HG02678 (cell line): Measurements from ENCODE around the gene BUD13.
"Not testable (repeated sequence)": the region's sequence is repeated elsewhere in the genome, so short reads cannot be mapped to it uniquely, and the experiment has no call there.

Experiments
- ATAC-seq: cut with Tn5 transposase; IDR thresholded peaks from one replicate; pipeline ENCODE4 v1.9.1; 2021; ENCODE audit warnings: mild to moderate bottlenecking, moderate library complexity; ENCODE audit not compliant: unreplicated experiment

Gene BUD13

DNA sequence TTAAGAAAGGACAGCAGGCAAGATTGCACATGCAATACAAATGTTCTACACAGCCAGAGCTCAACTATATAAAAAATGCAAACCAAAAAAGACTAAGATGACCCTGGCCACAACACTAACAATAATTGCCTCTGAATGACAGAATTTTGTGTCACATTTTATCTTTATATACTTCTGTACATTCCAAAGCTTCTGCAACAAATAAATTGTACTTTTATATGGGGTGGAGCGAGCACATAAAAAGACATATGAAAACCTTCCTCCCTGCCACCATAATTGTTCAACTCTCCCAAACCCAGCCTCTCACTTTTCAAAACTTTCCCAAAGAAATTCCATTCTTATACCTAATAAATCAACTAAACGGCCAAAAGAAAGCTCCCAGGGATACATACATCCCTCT lies 10.7 kb downstream of the BUD13 start:
- no peak for ATAC-seq

GRCh38 chr11:116756044-116756443 lies 16.7 kb downstream of the BUD13 start:
- not testable (repeated sequence) for ATAC-seq

- no peak for ATAC-seq
These were observed 22.6 kb downstream of the BUD13 start for GRCh38 chr11:116750070-116750718.

- no peak for ATAC-seq
These were observed 30.7 kb downstream of the BUD13 start for GRCh38 chr11:116742104-116742503.

DNA sequence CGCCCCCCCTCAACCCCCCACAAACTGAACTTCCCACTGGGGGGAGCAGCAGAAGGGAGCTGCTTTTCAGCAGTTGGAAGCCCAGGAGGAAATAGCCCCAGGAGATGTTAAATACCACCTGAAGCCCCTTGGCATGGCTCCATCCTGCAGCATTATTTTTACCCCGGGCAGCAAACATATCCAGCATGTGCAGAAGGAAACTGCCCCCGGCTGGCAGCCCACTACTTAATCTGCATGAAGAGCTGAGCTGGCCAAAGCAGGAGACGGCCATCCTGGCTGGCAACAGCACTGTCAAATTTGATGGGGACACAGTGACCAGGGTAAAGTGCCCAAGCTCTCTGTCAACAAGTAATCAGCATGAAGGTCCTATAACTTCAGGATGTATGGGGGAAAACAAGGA lies 32.0 kb downstream of the BUD13 start:
- ATAC-seq: no peak

- no peak for ATAC-seq
These were observed 33.8 kb downstream of the BUD13 start for GRCh38 chr11:116738975-116739374.

- no peak for ATAC-seq
These were observed 36.0 kb downstream of the BUD13 start for GRCh38 chr11:116736763-116737162.

DNA sequence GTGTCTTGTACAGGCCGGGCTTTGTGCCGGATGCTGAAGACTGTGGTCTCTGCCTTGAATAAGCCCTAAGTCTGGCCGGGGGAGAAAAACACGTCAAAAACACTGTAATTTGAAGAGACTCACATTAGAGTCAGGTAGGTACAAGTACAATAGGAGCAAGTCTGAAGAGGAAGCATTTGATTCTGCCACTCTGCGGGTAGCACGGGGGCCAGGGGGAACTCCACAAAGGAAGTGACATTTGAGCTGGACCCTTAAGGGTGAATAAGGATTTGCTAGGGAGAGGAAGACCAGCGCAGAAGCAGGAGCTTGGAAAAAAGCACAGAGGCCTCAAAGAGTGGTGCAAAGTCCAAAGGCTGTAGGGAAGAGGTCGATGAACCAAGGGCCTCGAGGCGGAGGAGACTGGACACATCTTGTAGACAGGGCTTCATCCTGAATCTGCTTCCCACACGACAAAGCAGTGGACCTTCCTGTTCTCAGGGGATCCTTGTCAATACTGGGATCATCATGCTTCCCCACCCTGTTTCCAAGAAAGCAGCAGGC lies 38.7 kb downstream of the BUD13 start:
- no peak for ATAC-seq

DNA sequence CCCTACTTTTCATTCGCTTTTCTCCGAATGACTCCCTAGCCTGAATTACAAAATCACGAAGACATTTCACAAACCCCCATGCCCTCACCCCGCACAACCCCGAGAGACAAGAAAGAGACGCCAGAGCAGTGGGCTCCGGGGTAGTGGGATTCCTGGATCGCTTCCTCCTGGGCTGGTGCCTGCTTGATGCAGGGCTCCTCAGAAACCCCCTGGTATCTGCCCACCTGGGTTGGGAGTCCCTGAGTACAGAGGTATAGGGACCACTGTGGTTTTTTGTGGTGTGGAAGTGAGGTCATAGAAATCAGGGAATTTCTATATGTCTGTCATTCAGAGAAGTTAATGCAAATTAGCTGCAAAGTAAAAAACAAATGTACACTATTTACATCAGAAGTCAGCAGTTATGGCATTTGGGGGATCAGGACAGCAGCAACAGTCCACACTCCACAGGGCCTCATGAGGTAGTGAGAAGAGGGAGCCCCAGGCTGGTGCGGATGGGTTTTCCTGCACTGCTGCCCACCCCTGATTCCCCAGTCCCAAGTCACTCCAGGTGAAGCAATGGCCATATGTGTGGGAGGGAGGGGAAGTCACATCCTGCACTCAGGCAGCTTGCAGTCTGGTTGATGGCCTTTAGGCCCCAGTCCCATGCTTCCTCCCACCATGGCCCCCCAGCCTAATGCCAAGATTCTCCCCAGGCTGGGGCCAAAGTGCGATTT lies 39.6 kb downstream of the BUD13 start:
- peak; percentile 35 for ATAC-seq

GRCh38 chr11:116732271-116733042 lies 40.3 kb downstream of the BUD13 start:
- ATAC-seq: peak; percentile 79

DNA sequence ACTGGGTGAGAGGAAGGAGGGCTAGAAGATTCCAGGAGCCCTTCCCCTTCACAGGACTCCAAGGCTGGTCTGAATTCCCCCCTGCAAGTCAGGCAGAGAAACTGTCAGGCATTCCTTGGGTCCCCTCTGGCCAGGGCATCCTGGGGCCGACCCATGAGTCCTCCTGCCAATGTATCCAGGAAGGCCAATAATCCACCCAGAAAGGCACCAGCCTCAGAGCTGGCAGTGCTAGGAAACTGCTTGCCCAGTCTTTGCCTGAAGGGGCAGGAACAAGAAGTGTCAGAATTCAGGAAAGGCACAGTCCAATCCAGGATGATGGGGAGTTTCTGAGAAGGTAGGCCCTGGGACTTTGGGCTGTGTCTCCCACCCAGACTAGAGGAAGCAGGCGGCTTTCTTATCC lies 41.0 kb downstream of the BUD13 start:
- ATAC-seq: no peak

DNA sequence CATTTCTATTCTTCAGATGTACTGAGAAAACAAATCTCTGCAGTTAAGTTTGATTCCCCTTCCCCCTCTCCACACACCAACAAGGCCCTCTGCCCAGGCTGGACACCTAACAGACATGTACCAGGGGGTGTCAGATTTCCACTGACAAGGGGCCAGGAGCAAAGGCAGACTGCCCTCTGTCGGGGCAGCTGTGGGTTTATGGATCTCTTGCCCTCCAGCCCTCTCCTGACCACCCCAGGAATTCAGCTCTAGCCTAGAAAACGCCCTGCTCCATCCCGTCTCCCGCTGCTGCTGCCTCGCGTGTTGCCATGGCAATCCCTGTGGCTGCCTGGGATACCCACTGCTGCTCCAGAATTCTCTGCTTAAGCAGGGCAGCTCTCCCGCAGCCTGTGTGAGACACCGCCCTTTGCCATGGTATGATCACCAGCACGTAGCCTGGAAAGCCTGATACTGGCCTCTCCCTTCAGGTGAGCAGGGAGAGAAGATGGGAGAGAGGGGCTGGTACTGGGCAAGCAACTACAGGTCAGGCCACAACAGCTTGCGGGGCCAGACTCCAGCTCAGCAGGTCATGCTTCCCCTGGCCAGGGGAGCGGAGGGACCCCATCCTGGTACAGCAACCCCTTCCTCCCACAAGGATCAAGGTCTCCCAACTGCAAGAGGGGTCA lies 41.6 kb downstream of the BUD13 start:
- no peak for ATAC-seq

DNA sequence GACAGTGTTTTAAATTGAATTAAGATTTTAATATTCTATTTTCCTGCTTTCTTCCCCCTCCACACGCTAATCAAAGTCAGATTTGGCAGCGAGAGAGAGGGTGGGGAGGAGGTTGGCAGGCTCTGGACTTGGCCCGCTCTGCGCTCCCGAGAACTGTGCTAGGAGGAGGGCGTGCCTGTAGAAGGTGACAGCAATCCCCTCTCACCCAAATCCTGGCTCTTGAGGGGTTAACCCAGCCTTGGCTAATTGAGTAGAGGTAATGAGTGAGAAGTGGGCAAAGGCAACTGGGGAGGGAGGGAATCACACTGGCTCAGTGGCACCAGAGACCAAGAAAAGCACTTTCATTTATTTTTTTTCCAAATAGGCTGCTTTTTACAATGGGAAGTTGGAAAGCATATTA lies 42.2 kb downstream of the BUD13 start:
- ATAC-seq: no peak

- no peak for ATAC-seq
These were observed 42.6 kb downstream of the BUD13 start for GRCh38 chr11:116730241-116730561.

DNA sequence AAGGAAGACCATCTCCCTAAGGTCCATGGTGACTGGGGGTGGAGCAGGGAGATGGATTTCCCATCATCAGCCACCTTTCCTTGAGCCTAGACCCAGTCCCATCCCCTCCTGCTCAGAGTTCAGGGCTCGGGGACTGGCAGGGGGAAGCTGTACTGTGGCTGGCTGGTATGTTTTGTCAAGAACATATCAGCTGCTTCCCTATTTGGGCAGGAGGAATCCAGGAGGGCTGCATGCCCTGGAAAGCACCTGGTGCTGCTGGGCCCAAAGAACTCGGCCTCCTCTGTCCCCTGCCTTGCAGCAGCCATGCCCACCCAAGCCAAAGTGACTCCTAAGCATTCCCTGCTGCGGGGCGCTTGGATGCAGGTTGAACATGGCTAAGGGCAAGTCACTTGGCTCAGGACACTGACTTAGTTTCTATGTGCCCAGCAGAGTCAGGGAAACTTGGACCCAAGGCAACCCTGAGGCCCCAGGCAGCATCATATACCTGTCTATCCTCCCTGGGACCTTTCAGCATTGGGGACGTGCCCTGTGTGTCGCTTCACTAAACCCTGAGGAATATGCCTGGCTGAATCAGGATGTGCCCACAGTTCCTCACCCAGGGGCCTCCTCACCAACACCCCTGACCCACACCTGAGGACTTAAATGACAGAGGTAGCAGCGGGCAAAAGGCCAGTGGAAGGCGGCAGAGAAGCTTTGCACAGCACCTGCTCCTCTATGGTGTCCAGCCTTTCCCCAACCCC lies 43.1 kb downstream of the BUD13 start:
- no peak for ATAC-seq

- ATAC-seq: no peak
These were observed 44.8 kb downstream of the BUD13 start for GRCh38 chr11:116727990-116728389.

DNA sequence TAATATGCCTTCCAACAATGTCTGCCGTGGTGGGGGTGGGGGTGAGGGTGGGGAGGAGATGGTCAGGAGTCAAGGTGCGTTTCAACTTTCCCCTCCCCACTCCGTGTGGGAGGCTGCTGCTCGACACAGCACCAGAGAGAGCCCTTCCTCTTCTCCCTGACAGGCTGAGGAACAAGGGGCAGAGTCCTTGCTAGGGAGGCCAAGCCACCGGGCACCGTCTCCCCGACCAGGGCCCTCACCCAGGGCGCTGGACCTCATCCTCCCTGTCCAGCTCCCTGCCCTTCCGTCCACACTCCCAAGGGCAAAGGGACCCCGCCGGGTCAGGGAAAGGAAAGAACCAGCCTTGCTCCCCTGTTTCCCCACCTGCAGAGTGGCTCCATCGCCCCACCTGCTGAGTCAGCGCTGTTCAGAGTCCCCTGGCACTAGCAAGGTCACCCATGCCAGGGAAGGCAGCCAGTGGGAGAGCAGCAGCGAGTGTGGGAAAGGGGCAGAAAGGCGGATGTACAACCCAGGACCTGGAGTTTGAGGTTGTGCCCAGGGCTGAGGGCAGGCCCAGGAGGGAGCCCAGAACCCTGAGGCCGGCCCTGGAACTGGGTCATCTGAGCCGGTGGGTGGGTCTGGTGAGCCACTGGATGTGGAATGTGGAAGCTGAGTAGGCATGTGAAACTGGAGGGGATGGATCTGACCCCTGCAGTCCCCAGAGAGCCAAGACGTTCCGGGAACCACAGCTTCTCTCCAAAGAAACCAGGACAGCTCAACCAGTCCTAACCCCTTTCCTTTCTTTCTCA lies 47.2 kb downstream of the BUD13 start:
- ATAC-seq: no peak

- no peak for ATAC-seq
These were observed 48.0 kb downstream of the BUD13 start for GRCh38 chr11:116724813-116725212.

DNA sequence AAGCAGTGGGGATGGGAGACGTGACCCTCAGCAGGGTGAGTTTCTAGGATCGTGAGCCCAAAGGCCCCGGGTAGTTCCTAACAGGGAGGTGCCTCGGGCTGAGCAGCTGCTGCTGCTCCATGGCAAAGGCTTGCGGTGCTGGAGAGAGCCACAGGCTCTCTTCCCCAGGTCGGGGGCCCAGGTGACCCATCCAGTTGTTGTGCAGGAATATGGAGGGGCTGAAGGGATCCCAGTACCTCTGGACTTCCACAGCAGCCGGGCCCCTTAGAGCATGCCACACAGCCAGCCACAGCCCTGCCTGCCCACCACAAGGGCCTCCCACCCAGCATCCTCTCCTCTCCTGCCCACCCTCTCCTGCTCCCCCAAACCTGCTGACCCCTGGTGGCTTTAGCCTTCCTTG lies 49.3 kb downstream of the BUD13 start:
- no peak for ATAC-seq

DNA sequence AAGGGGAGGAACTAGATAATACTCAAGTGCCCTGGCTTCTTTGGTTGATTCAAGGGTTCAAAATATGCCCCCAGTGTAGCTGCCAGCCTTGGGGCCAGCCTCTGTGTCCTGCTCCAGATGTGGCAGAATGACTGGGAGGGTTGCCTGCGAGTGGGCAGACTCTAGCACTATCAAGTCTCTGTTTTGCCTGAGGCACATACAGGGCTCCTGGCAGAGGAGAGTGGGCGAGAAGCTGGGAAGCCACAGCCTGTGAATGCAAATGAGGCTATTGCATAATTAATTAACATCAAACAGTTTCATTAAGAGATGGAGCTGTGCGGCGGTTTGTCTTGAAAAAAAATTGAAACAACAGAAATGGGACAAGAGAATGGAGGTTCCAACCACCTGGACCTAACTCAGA lies 50.8 kb downstream of the BUD13 start:
- ATAC-seq: no peak
